SH-SY5Y (cell line): ENCODE results near the gene SNX9.

Experiments
- GATA2 ChIP-seq: IDR thresholded peaks from 2 replicates; pipeline ENCODE4 v1.6.1; 2011; ENCODE audit warnings: mild to moderate bottlenecking, low read depth, low read length
- GATA3 ChIP-seq: IDR thresholded peaks from 2 replicates; pipeline ENCODE4 v1.6.1; 2011; ENCODE audit warnings: low read depth, mild to moderate bottlenecking, low read length, moderate library complexity

Gene SNX9

DNA sequence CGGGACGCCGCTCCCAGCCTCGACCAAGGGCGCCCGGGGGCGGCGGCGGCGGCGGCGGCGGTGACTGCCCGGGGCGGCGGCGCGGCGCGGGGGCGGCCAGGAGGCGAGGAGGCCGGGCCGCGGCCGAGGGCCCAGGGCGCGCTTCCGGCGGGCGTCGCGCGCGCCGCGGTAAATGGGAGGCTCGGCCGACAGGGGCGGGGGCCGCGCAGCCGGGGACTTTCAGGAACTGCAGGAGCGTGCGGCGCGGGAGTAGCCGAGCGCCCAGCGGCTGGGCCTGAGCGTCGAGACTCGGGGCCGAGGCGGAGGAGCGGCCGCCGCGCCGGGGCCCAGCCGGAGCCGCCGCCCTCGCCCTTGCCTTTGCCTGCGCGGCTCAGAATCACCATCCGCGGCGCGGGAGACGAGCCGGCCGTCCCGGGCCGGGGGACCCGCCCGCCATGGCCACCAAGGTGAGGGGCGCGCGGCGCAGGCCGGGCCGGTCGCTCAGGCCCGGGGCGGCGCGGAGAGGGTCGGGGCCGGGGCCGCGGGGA, at the start of gene SNX9:
Gene SNX9, plus strand, starts transcription at position 246 of the 527 bp plus-strand sequence. Its CDS starts 189 bp downstream, at position 435.
- TF ChIP-seq GATA3 (no peak), GATA2 (no peak)

DNA sequence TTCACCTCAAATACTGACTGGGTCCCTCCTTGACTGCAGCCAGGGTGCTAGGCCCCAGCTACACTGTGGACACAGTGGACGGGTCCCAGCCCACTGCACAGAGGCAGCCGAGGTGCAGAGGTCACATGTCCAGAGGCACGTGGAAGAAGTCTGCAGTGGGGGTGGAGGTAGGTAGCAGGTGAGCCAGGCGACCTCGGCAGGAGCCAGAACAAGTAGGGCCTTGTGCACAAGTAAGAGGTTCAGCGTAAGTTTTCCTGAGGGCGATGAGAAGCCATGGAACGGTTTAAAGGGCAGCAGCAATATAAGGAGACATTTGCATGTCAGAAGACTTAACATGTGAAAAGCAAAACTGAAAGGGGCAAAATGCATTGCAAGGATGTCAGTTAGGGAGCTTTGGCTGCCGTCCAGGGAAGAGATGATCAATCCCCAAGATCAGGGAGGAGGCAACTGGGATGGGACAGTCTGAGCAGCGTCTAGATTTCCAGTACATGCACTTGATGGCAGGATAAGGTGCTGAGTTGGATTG, 49.7 kb upstream of the SNX9 start:
- TF ChIP-seq GATA3 (no peak), GATA2 (no peak)

DNA sequence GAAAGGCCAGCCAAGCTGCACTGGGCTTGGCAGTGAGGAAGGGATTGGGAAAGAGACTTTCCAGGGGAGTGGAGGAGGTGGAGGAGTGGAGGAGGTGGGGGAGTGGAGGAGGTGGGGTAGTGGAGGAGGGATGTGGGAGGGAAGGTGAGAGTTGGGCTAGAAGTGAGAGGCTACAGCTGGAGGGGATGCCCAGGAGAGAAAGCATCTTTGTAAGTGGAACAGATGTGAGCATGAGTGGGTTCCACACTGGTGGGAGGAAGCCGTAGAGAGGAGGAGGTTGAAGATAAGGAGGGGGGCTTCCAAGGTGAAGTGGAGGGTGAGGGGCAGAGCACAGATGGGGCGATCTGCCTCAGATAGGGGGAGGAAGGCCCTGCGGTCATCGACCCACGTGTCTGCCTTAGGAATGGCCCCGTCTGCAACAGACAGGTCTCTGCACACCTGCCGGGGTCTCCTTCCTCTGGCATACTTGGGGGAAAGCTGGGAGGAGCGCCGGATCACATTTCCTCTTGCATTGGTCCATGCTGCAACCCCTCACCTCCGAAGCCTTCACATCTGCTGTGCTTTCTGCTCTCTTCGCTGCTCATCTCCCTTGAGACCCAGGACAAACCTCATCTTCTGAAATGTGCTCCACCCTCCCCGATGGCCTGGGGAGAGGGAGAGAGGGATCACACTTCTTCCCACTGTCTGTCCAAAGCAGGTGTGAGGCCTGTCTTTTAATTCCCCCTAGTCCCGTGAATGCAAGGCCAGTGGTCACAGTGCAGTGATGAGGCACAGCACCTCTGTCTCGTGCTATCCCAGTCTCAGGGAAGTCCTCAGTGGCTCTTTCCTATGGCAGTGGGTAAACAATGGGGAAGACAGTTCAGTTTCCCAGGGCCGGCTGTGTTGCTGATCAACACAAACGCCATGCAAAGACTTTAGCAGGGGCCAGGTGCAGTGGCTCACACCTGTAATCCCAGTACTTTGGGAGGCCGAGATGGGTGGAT, 48.6 kb upstream of the SNX9 start:
- TF ChIP-seq GATA2 (no peak), GATA3 (no peak)

DNA sequence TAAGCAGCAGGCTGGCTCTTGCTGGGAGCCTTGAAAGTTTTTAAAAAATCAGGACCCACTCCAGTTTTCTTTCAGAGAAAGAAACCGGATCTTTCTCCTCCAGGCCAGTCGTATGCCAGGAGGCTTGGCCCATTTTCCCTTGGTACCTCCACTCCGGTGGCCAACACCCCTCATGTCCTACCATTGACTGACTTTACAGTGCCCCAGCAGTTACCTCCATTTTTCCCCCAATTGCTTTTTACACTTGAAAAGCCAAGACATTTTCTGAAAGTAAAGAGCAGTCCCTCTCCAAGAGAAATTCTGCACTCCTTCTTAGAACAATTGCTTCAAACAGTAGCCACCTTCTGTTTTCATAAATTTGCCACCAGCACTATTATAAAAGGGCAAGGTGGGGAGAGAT, 47.7 kb upstream of the SNX9 start:
- TF ChIP-seq GATA3 = no peak
- no peak for TF ChIP-seq GATA2

DNA sequence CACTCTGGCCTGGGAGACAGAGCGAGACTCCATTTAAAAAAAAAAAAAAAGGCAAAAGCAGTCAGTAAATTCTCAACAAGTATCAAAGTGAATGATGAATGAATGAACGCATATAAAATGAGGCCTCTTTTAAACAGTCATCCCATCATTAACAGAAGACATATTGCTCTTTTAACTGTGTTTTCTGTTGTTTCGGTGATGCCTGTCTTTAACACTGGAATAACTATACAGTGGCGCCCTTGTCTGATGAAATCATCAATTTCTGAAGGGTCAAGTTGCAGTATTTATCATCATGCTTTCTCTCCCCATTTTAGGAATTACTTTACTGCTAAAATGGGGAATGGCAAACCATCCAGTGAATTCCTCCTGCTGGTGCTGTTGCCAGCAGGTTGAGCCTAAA, 45.7 kb upstream of the SNX9 start:
- no peak for TF ChIP-seq GATA3
- no peak for TF ChIP-seq GATA2

DNA sequence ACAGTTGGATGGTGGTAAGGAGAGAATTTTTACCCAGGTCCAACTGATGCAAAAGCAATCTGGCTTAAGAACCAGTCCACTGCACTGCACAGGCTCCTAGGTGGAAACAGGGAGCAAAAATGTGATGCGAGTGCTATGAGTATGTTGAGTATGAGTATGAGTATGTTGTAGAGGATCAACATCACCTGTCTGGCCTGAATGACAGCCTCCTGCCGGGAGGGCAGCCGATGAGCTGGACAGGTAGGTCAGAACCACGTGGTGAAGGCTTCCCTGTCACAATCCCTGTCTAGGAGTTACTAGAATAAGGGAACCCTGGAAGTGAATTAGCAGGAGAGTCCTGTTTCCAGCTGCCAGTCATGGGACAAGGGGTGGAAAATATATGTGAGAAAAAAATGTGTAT, 44.3 kb upstream of the SNX9 start:
- TF ChIP-seq GATA3 = no peak
- no peak for TF ChIP-seq GATA2

DNA sequence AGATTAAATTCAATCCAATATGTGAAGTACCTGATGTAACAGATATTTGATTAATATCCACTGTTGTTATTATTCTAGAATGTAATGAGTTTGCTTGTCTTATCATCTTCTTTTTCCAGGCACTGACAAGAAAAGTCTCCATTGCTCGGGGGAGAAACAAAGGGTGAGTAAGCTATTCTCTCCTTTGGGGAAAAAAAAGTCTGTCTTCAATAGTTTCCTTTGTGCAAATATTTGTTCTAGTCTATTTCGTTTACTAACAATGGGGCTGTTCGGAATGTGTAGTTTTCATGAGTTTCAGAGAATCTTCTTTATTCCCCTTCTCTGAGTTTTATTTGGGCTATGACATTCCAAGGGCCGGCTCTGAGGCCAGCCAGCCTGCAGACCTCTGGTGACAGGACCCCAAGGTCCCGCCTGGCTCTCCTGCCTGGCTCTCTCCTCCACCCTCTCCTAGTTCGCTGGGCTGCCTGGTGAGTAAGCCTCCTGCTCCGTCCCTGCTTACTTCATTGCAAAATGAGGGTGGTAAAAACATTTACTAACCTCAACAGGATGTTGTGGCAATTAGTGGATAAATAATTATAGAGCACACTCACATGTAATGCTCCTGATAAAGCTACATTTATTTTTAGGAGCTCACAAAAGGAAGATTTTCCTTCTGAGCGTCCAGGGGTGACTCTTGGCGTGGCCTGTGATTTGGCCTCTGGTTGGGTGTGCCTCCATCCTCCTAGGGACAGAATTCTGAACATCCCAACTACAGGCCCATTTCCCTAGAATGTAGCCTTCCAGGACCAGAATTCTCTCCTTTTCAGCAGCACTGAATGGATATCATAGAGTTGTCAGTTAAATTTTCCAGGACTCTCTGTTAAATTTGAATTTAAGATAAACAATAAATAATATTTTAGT, 43.1 kb upstream of the SNX9 start:
- TF ChIP-seq GATA3 (no peak), GATA2 (no peak)

DNA sequence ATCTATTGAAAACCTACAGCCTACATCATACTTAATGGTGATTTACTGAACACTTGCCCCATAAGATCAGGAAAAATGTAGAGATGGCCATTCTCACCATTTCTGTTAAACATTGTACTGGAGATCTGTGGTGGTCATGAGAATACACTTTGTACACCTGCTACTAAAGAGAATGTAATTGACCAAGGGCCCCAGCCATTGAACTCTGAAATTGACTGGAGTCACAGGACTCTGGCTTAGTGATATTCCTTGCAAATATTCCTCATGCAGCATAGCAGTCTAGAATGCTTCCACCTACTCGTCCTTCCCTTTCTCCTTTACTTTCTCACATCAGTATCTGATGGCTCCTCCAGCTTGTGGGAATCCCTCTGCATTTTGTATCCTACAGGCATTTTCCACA, 37.4 kb upstream of the SNX9 start:
- no peak for TF ChIP-seq GATA2
- no peak for TF ChIP-seq GATA3

DNA sequence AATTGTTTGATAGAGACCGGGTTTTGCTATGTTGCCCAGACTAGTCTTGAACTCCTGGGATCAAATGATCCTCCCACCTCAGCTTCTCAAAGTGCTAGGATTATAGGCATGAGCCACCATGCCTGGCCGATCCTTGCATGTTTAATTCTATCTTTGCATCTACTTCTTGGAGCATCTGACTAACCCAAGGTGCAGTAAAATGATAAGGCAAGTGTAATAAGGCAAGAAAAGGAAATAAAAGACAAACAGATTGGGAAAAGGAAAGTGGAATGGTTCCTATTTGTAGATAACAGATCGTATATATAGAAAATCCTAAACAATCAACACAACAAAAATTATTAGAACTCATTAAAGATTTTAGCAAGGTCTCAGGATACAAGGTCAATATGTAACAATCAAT, 36.8 kb upstream of the SNX9 start:
- no peak for TF ChIP-seq GATA3
- no peak for TF ChIP-seq GATA2

DNA sequence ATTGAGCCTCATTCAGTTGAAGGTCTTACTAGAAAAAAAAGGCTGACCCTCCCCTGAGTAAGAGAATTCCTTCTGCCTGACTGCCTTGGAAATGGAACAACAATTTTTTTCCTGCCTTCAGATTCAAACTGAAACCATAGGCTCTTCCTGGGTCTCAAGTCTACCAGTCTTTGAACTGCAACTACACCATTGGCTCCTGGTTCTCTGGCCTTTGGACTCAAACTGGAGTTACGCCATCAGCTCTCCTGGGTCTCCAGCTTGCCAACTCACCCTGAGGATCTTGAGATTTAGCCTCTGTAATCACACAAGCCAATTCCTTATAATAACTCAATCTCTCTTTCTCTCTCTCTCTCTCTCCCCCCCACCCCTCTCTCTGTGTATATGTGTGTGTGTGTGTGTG, 36.0 kb upstream of the SNX9 start:
- TF ChIP-seq GATA2 = no peak
- no peak for TF ChIP-seq GATA3

DNA sequence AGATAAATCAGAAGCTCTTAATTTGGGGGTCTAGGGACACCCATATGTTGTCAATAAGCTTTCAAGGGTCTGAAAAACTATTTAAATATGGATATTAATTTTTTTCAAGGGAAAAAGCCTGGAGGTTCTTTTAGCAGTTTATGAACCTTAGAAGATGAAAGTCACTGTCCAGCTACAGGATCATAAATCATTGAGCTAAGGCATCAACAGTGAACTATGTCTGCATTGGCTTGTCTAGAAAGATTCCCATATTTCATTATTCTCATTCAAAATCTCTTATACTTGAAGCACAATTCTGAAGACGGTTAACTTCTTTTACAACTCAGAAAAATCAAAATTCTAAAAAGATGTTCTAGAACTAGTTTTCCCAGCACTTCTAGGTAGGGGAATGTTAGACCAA, 34.9 kb upstream of the SNX9 start:
- TF ChIP-seq GATA3 (no peak), GATA2 (no peak)

DNA sequence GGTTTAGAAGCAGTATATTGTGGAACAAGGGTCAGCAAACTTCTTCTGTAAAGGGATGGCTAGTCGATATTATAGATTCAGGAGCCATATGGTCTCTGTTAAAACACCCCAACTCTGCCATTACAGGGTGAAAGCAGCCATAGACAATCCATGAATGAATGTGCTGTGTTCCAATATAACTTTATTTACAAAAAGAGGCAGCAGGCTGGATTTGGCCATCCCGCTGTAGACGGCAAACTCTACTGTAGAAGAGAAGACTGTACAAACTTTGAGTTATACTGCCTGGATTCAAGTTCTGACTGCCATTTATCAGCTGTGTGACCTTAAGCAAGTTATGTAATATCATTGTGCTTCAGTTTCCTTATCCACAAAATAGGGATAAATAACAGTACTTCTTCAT, 33.7 kb upstream of the SNX9 start:
- TF ChIP-seq GATA3 (no peak), GATA2 (no peak)

DNA sequence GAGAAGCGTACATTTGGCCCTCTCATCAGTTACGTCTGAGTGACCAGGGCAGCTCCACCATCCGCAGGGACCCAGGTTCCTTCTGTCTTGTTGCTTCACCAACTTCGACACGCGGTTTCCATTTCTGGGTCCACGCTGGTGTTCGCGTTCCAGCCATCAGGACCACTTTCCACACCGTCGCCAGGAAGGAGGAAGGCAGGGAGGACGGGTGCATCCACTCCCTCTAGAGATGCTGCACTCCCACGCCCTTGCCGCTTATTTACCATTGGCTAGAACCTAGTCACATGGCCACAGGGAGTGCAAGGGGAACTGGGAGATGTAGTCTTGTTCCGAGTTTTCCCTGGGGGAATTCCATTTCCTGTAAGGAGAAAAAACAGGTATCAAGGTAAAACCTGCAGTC, 33.2 kb upstream of the SNX9 start:
- no peak for TF ChIP-seq GATA3
- no peak for TF ChIP-seq GATA2
